HCT116 (cell line): ENCODE measurements around the gene CD34. TPM values are rescaled to one million over a fixed set of nuclear protein-coding genes. Genes with fewer than 3 reads are reported as not detected.

Experiments used
- ATAC-seq: fragments of 200-7000 bp; cut with Tn5 transposase; 2 replicates; pipeline ENCODE4 v1.9.1; 2020; ENCODE audit warnings: mild to moderate bottlenecking, moderate library complexity
- BruUV-seq: library from RNA; stranded (reverse); fragments of 400-500 nt; replicated peaks from 2 replicates; lab custom pipeline; 2021; lab: Mats Ljungman, UMichigan
- CTCF ChIA-PET: fragments of 300-600 bp; sonication (Branson Sonifier 250); formaldehyde crosslinking; loops from one replicate; lab custom pipeline; 2021; ENCODE audit warnings: antibody characterized with exemption; lab: Charles Lee
- POLR2A ChIA-PET: fragments of 300-600, 350-600 bp; sonication (Branson Sonifier 250); formaldehyde crosslinking; loops from one replicate; lab custom pipeline; 2021; ENCODE audit warnings: antibody characterized with exemption; lab: Charles Lee
- RAD21 ChIA-PET, 2 experiments: fragments of 300-600 bp; sonication (Branson Sonifier 250); formaldehyde crosslinking; loops; one replicate each; lab custom pipeline; 2023; ENCODE audit warnings: low total read pairs in 2 of 2; ENCODE audit not compliant: uncharacterized antibody in 2 of 2, unreplicated experiment in 2 of 2, low non-redundant PET in 1 of 2; lab: Charles Lee
- DNase-seq: peaks from one replicate; pipeline ENCODE4 v3.0.0-alpha.2; 2010; ENCODE audit warnings: low read depth, low spot score
- H2AFZ ChIP-seq: fragments of 200-600 bp; shearing (Covaris generic), sonication (generic); 2 replicates; pipeline ENCODE4 v1.6.1; 2017; ENCODE audit warnings: low read depth, mixed run types, mixed read lengths, antibody characterized with exemption, low read length; ENCODE audit not compliant: poor library complexity, severe bottlenecking
- H3K27ac ChIP-seq: 2 replicates; pipeline ENCODE4 v1.5.1; 2012; ENCODE audit warnings: low read depth, low read length
- H3K27me3 ChIP-seq: fragments of 200-600 bp; sonication (generic); 2 replicates; pipeline ENCODE4 v1.6.1; 2016; ENCODE audit warnings: mixed run types, low read length, mixed read lengths; ENCODE audit not compliant: insufficient read depth
- H3K36me3 ChIP-seq, 2 experiments: fragments of 200-500 bp in 1 of 2; fragments of 200-600 bp in 1 of 2; sonication (Bioruptor generic) in 1 of 2; sonication (generic) in 1 of 2; 2 replicates each; pipeline versions ENCODE4 v1.5.1 to v1.6.1; 2014 to 2016; ENCODE audit warnings: low read length in 2 of 2, inconsistent platforms in 1 of 2, mixed read lengths in 1 of 2, mixed run types in 1 of 2; ENCODE audit not compliant: insufficient read depth in 2 of 2, control insufficient read depth in 1 of 2
- H3K4me1 ChIP-seq, 2 experiments: fragments of 200-600 bp in 1 of 2; sonication (generic) in 1 of 2; 2 replicates each; pipeline versions ENCODE4 v1.5.1 to v1.6.1; 2012 to 2017; ENCODE audit warnings: low read length in 2 of 2, inconsistent platforms in 1 of 2, mild to moderate bottlenecking in 1 of 2, mixed read lengths in 1 of 2, mixed run types in 1 of 2, moderate library complexity in 1 of 2; ENCODE audit not compliant: insufficient read depth in 2 of 2, control insufficient read depth in 1 of 2
- H3K4me2 ChIP-seq: fragments of 200-600 bp; sonication (generic); 2 replicates; pipeline ENCODE4 v1.6.1; 2017; ENCODE audit warnings: mixed run types, low read length, mixed read lengths
- H3K4me3 ChIP-seq, 2 experiments: fragments of 200-600 bp in 1 of 2; sonication (generic) in 1 of 2; replicated peaks in 1 of 2; 2 replicates each; pipeline ENCODE4 v1.5.1; 2011 to 2016; ENCODE audit warnings: low read length in 2 of 2, control low read depth in 1 of 2, low read depth in 1 of 2, mild to moderate bottlenecking in 1 of 2, mixed read lengths in 1 of 2, mixed run types in 1 of 2
- H3K79me2 ChIP-seq: fragments of 200-600 bp; sonication (generic); 2 replicates; pipeline ENCODE4 v1.6.1; 2017; ENCODE audit warnings: mild to moderate bottlenecking, mixed run types, low read length, moderate library complexity, mixed read lengths; ENCODE audit not compliant: insufficient read depth
- H3K9ac ChIP-seq: fragments of 200-600 bp; sonication (generic); 2 replicates; pipeline ENCODE4 v1.6.1; 2016; ENCODE audit warnings: low read length, mixed read lengths
- H3K9me2 ChIP-seq: fragments of 200-600 bp; sonication (generic), shearing (Covaris generic); 2 replicates; pipeline ENCODE4 v1.6.1; 2017; ENCODE audit warnings: mixed run types, mild to moderate bottlenecking, moderate library complexity; ENCODE audit not compliant: insufficient read depth
- H3K9me3 ChIP-seq, 2 experiments: fragments of 200-500 bp in 1 of 2; fragments of 200-600 bp in 1 of 2; sonication (Bioruptor generic) in 1 of 2; sonication (generic) in 1 of 2; 2 replicates each; pipeline ENCODE4 v1.6.1; 2014 to 2017; ENCODE audit warnings: low read length in 2 of 2, mixed read lengths in 2 of 2, inconsistent platforms in 1 of 2, low read depth in 1 of 2, mild to moderate bottlenecking in 1 of 2, mixed run types in 1 of 2, moderate library complexity in 1 of 2; ENCODE audit not compliant: control insufficient read depth in 1 of 2, insufficient read depth in 1 of 2
- H4K20me1 ChIP-seq: fragments of 200-600 bp; sonication (generic), shearing (Covaris generic); 2 replicates; pipeline ENCODE4 v1.6.1; 2017; ENCODE audit warnings: mixed run types, mild to moderate bottlenecking, moderate library complexity; ENCODE audit not compliant: insufficient read depth
- CBX3 ChIP-seq: IDR thresholded peaks from 2 replicates; pipeline ENCODE4 v1.6.1; 2012; ENCODE audit warnings: low read depth
- CEBPB ChIP-seq: IDR thresholded peaks from 2 replicates; pipeline ENCODE4 v1.6.1; 2012; ENCODE audit warnings: low read depth
- ELF1 ChIP-seq: IDR thresholded peaks from 2 replicates; pipeline ENCODE4 v1.6.1; 2012; ENCODE audit warnings: low read depth, borderline replicate concordance
- EZH2 ChIP-seq: fragments of 200-600 bp; sonication (generic); IDR thresholded peaks from 2 replicates; pipeline ENCODE4 v1.6.1; 2017; ENCODE audit warnings: antibody characterized with exemption, mixed run types
- EZH2phosphoT487 ChIP-seq: fragments of 200-600 bp; IDR thresholded peaks from 2 replicates; pipeline ENCODE4 v1.6.1; 2018; ENCODE audit warnings: antibody characterized with exemption, borderline replicate concordance
- FOSL1 ChIP-seq: IDR thresholded peaks from 2 replicates; pipeline ENCODE4 v1.6.1; 2012; ENCODE audit warnings: low read depth
- JUND ChIP-seq: IDR thresholded peaks from 2 replicates; pipeline ENCODE4 v1.6.1; 2012
- MAX ChIP-seq: IDR thresholded peaks from 2 replicates; pipeline ENCODE4 v1.6.1; 2012
- POLR2A ChIP-seq: IDR thresholded peaks from 2 replicates; pipeline ENCODE4 v1.7.0; 2011; ENCODE audit warnings: borderline replicate concordance; ENCODE audit not compliant: insufficient read depth, insufficient read length; ENCODE audit errors: extremely low read depth
- RAD21 ChIP-seq: IDR thresholded peaks from 2 replicates; pipeline ENCODE4 v1.6.1; 2012; ENCODE audit warnings: low read depth, mild to moderate bottlenecking
- SIN3A ChIP-seq: IDR thresholded peaks from 2 replicates; pipeline ENCODE4 v1.6.1; 2012; ENCODE audit warnings: low read depth
- SP1 ChIP-seq: IDR thresholded peaks from 2 replicates; pipeline ENCODE4 v1.6.1; 2012; ENCODE audit warnings: low read depth
- TCF7L2 ChIP-seq: IDR thresholded peaks from 2 replicates; pipeline ENCODE4 v1.7.0; 2011; ENCODE audit warnings: borderline replicate concordance, inconsistent platforms; ENCODE audit not compliant: insufficient read depth, insufficient read length; ENCODE audit errors: extremely low read depth
- ZBTB33 ChIP-seq: IDR thresholded peaks from 2 replicates; pipeline ENCODE4 v1.6.1; 2011; ENCODE audit warnings: mild to moderate bottlenecking, low read length, moderate library complexity; ENCODE audit not compliant: insufficient replicate concordance; ENCODE audit errors: extremely low read depth
- ZFX ChIP-seq: fragments of 450-650 bp; IDR thresholded peaks from 2 replicates; pipeline ENCODE4 v1.6.1; 2017
- intact Hi-C: fragments of 100-400 bp; cut with micrococcal nuclease; formaldehyde crosslinking; loops from 2 replicates; pipeline ENCODE4 v1.10.0; 2022
- total RNA-seq: library from RNA; stranded (reverse); gene quantifications from one replicate; pipeline ENCODE4 v1.2.1, GENCODE V29; 2021; ENCODE audit not compliant: unreplicated experiment
- TF ChIP-seq, protein P1 (sequence below): IDR thresholded peaks from 2 replicates; pipeline ENCODE4 v1.6.1; 2012; ENCODE audit warnings: low read depth
- TF ChIP-seq, protein P2 (sequence below): IDR thresholded peaks from 2 replicates; pipeline ENCODE4 v1.6.1; 2012

CD34 gene
- total RNA-seq, 1 experiment from 2014 or later = 0.07 TPM

DNA sequence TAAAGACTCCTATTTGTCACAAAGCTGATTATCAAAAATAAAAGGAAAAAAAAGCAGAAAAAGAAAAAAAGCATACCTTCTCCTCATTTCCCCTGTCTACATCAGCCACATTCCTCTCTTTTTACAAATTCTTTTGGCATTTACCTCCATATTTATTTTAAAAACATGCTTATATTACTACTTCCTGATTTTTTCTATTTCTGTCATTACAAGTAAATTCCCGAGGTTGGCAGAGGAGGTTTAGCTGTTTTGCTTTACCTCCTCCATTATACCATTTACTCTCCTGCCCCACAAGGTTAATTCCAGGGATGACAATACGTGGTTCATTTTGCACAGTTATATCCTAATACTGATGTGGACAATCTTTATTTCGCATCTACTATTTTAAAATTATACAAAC is 26.3 kb upstream of the CD34 start:
- H3K27me3 ChIP-seq = no peaks in the 10 kb centered on the region
- BruUV-seq = no TSS peak
- ChIA-PET POLR2A (no interaction called here), CTCF (no interaction called here), RAD21 (interaction anchor here in 1 of 2 experiments (0.7 kb wide), 1 partner anchor 128 kb away, joined by 3 read pairs; no protein-coding TSS in a partner anchor)
- no peak overlapping the region for H3K4me3 ChIP-seq
- intact Hi-C loops = no loop called here
- no peaks in the 10 kb centered on the region for H3K9me2 ChIP-seq
- DNase-seq = no peak
- H3K9me3 ChIP-seq = no peaks in the 10 kb centered on the region
- H3K36me3 ChIP-seq = no peaks in the 10 kb centered on the region
- H3K4me1 ChIP-seq = no peaks in the 10 kb centered on the region
- no peaks in the 10 kb centered on the region for H3K79me2 ChIP-seq
- H3K9ac ChIP-seq = no peak overlapping the region
- ATAC-seq = no peak
- TF ChIP-seq EZH2phosphoT487 = no peak
- no peak for TF ChIP-seq EZH2
- TF ChIP-seq MAX = no peak
- TF ChIP-seq ZFX = no peak
- TF ChIP-seq RAD21 = no peak
- TF ChIP-seq CBX3 = no peak
- TF ChIP-seq FOSL1 = no peak
- TF ChIP-seq JUND = no peak
- no peak for TF ChIP-seq ZBTB33
- no peak for TF ChIP-seq POLR2A
- TF ChIP-seq, protein P1, sequence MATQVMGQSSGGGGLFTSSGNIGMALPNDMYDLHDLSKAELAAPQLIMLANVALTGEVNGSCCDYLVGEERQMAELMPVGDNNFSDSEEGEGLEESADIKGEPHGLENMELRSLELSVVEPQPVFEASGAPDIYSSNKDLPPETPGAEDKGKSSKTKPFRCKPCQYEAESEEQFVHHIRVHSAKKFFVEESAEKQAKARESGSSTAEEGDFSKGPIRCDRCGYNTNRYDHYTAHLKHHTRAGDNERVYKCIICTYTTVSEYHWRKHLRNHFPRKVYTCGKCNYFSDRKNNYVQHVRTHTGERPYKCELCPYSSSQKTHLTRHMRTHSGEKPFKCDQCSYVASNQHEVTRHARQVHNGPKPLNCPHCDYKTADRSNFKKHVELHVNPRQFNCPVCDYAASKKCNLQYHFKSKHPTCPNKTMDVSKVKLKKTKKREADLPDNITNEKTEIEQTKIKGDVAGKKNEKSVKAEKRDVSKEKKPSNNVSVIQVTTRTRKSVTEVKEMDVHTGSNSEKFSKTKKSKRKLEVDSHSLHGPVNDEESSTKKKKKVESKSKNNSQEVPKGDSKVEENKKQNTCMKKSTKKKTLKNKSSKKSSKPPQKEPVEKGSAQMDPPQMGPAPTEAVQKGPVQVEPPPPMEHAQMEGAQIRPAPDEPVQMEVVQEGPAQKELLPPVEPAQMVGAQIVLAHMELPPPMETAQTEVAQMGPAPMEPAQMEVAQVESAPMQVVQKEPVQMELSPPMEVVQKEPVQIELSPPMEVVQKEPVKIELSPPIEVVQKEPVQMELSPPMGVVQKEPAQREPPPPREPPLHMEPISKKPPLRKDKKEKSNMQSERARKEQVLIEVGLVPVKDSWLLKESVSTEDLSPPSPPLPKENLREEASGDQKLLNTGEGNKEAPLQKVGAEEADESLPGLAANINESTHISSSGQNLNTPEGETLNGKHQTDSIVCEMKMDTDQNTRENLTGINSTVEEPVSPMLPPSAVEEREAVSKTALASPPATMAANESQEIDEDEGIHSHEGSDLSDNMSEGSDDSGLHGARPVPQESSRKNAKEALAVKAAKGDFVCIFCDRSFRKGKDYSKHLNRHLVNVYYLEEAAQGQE = no peak
- no peak for TF ChIP-seq CEBPB
- no peak for TF ChIP-seq SP1
- no peak for TF ChIP-seq SIN3A
- TF ChIP-seq, protein P2, sequence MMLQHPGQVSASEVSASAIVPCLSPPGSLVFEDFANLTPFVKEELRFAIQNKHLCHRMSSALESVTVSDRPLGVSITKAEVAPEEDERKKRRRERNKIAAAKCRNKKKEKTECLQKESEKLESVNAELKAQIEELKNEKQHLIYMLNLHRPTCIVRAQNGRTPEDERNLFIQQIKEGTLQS = no peak
- no peak for TF ChIP-seq TCF7L2
- no peak for TF ChIP-seq ELF1
- H2AFZ ChIP-seq = no peak overlapping the region
- no peaks in the 10 kb centered on the region for H4K20me1 ChIP-seq
- no peak overlapping the region for H3K27ac ChIP-seq
- H3K4me2 ChIP-seq = no peak overlapping the region
